SK-N-MC (cell line): ENCODE results near the gene CYB561.

Experiments used
- EZH2 ChIP-seq: fragments of 200-600 bp; sonication (generic); IDR thresholded peaks from one replicate; pipeline ENCODE4 v1.6.1; 2017; ENCODE audit warnings: antibody characterized with exemption
- FOXP2 ChIP-seq: optimal IDR thresholded peaks from 2 replicates; pipeline ENCODE3; 2011; ENCODE audit warnings: mild to moderate bottlenecking, moderate library complexity; ENCODE audit not compliant: insufficient read depth; ENCODE audit errors: extremely low read length, control extremely low read depth
- POLR2AphosphoS5 ChIP-seq: IDR thresholded peaks from 2 replicates; pipeline ENCODE4 v1.6.1; 2012; ENCODE audit warnings: mild to moderate bottlenecking, low read depth, low read length, borderline replicate concordance

DNA sequence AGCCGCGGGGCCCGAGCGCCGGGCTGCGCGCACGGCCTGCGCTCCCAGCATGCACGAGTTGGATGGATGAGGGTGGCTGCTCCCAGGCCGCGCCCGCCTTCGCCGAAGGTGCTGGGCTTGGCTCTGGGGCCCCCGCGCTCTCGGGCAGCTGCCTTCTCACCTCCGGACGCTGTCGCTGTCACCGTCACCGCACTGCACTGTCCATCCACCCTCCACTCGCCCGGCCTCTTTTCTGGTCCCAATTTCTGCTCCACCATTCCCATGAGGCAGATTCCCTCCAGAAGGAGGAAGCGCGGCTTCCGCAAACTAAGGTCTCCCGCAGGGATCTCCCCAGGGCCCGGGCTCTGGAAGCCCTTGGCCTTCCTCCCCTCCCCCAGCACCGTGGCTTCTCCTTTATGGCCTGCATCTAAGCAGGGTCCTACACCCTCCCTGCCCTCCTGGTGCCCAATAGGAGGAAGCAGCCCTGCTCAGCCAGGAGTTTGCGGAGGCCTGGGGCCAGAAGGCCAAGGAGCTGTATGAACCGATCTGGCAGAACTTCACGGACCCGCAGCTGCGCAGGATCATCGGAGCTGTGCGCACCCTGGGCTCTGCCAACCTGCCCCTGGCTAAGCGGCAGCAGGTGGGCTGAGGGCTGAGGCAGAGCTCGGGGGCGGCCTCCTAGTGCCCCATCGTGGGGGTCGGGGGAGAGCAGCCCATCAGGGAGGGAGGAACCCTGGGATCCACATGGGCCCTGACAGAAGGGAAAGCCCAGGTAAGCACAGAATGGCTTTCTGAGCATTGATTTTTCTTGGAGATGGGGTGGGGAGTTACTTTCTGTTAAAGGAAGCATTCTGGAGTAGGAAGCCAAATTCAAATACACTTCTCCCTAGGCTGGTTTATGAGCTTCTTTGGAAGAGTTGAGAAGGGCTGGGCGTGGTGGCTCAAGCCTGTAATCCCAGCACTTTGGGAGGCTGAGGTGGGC, 31.7 kb upstream of the CYB561 start:
- TF ChIP-seq POLR2AphosphoS5 (no peak), EZH2 (no peak), FOXP2 (no peak)
